AML-193 (cell line): ENCODE results near the gene TEX19.
"Not testable (repeated sequence)": the region's sequence is repeated elsewhere in the genome, so short reads cannot be mapped to it uniquely, and the experiment has no call there.

Experiments used
- DNase-seq, 2 experiments: peaks; one replicate each; lab custom pipeline; 2025; lab: John Stamatoyannopoulos, UW

Gene TEX19

DNA sequence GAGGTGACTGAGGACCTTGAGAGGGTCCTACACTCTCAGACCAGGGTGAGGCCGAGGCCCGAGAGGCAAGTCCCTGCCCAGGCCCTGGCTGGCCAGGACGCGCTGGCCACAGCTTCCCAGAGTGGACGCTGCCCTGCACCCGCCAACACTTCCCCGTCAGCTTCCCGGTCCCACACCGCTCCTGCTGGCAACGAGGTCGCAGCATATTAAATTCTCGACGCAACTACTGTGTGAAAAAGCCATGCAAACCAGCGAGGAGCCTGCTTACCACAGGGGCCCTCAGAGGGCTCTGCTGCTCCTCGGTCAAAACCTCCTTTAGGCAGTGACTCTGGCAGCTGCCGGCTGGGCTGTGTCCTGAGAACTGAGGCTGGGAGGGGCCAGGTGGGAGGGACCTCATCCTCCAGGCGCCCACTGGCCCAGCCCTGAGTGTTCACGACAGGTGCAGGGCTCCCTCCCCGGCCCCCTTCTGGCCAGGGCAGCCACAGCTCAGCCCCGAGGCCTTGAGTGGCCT, 2.1 kb upstream of the TEX19 start:
- no peak for DNase-seq

DNA sequence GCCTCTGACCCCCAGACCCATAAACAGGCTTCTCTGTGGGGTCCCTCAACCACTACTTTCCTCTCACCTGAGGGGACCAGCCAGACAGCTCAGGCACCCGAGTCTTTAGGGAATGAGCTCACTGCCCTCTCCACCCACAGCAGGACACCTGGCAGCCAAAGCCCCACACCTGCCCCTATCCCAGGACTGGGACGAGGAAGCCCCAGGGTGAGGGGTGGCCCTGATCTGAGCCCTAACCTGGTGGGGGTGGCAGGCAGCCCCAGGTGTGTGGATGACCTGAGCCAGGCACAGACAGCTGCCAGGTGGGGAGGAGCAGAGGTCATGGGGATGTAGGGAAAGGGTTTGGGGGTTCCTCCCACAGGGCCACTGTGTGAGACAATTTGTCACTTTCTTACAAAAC, 1.7 kb upstream of the TEX19 start:
- no peak for DNase-seq

- DNase-seq = not testable (repeated sequence)
Observed at GRCh38 chr17:82359451-82360074, 516 bp downstream of the TEX19 start.

DNA sequence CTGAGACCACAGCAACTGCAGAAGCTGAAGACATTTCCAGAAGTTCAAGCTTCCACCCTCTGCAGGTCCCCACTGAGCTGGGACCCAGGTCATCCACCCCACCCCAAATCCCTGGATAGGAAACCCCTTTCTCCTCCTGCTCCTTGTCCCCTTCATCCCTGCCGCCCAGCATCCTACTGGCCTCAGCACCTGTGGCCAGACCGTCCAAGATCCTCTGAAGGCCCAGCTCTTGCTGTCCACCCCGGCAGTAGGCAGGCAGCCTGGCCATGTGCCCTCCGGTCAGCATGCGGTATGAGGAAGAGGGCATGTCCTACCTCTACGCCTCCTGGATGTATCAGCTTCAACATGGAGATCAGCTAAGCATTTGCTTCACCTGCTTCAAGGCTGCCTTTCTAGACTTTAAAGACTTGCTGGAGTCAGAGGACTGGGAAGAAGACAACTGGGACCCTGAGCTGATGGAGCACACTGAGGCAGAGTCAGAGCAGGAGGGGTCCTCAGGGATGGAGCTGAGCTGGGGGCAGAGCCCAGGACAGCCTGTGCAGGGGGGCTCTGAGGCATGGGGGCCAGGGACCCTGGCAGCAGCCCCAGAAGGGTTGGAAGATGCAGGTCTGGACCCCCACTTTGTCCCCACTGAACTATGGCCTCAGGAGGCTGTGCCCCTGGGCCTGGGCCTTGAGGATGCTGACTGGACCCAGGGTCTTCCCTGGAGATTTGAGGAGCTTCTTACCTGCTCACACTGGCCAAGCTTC, 3.0 kb downstream of the TEX19 start:
- no peak for DNase-seq

DNA sequence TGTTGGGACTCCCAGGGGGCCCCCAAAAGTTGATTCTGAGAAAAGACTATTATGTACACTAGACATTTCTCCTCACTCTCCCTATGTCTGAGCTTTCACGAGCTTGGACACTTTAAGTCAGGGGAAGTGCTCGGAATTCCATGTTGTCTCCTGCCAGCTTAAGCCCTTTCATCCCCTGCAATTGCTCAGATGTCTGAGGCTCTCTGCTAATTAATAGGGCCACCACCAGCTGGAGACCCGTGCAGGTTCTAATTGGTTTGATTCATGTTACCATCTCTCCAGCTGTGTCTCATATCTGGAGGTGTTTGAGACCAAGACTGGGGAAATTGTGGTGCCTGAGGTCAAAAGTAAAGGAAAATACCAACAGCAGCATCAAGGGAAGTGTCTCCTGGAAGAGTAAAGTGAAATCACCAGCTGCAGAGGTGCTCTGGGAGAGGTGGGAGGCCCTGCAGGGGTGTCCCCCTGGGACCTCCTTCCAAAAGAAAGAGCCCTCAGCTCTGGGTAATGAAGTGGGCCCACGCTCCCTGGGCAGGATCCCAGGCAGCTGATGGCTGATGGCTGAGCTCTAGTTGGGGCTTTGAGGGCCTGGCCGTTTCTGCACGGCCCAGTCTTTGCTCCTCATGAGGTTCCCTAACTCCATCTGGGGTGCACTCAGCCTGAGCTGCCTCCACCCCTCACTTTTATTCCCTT, 6.7 kb downstream of the TEX19 start:
- no peak for DNase-seq

- DNase-seq = no peak
Observed at GRCh38 chr17:82366749-82367148, 7.7 kb downstream of the TEX19 start.

DNA sequence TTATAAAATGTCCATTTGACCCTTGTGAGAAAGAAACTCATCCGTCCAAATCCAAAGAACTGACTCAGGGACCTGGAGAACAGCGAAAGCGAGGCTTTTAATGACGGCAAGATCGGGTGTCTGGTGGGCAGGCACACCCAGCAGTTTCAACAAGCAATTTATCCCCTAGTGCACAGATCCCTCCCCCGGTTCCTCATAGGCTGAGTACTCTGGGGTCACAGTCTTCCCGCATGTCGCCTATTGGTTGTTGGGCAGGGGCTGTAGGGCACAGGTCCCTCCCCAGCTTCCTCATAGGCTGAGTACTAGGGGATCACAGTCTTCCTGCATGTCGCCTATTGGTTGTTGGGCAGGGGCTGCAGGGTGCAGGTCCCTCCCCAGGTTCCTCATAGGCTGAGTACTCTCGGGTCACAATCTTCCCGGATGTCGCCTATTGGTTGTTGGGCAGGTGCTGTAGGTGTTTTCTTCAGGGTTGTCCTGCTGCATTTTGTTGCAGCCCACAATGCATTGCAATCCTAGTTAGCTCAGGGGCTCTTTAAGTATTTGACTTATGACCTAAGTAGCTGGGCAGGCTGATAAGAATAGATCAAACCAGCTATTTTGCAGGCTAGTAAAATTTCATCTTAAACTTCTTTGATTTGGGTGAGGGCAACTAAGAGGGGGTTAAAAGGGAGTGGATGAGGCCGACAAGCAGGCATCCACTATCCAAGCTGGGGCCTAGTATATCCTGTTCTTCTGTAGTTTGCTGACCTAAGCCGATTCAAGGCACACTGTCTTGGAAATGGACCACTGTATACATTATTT, 8.9 kb downstream of the TEX19 start:
- no peak for DNase-seq

- no peak for DNase-seq
Observed at GRCh38 chr17:82369211-82369610, 10.2 kb downstream of the TEX19 start.

- DNase-seq = no peak
Observed at GRCh38 chr17:82370471-82371332, 11.7 kb downstream of the TEX19 start.

DNA sequence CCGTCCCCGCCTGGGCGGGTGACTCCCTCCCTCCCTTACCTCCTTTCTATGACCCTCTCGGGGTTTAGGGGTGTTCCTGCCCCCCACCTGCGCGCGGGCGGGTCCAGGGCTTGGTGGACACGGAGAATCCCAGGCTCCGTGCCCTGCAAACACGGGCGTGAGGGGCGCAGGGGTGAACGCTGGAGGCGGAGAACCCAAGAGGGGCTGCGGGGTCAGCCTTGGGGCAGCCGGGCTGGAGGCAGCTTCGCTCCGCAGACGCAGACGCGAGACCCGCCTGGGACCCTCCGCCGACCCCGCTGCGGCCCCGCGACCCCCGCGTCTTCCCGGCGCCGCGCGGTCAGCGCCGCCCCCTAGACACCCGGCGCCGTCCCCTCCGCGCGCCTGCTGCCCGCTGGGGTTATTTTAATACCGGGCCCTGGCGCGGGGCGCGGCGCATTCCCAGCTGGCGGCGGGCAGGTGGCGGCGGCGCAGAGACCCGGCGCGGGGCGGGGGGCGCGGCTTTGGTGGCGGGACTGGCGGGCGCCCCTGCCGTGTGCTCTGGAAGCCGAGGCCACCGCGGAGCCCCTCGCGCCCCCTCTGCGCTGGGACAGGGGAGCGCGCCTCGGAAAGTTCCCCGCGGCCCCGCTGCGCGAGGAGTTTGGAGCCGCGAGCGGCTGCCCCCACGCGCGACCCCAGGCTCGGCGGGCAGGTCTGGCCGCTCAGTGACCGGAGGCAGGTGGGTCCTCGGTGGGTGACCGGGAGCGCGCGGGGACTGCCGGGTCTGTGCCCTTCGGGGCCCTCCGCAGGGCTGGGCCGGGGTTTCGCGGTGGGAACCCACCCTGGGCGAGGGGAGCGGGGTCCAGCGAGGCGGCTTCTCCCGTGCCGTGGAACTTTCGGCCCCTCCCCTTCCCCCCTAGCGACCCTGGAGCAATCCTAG, 12.5 kb downstream of the TEX19 start, which contains the start of gene UTS2R:
UTS2R (plus strand) TSS at position 433 of the 916 bp plus-strand sequence. CDS start 2,560 bp downstream, outside the sequence.
- DNase-seq = no peak

- DNase-seq = no peak
Observed at GRCh38 chr17:82372249-82373071, 13.4 kb downstream of the TEX19 start.

DNA sequence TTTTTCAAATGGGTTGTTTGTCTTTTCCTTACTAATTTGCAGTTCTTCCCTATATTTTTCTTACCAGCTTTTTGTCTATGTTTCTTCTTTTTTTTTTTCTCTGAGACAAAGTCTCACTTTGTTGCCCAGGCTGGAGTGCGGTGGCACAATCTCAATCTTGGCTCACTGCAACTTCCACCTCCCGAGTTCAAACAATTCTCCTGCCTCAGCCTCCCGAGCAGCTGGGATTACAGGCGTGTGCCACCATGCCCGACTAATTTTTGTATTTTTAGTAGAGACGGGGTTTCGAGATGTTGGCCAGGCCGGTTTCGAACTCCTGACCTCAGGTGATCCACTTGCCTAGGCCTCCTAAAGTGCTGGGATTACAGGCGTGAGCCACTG, 14.0 kb downstream of the TEX19 start:
- DNase-seq = not testable (repeated sequence)

DNA sequence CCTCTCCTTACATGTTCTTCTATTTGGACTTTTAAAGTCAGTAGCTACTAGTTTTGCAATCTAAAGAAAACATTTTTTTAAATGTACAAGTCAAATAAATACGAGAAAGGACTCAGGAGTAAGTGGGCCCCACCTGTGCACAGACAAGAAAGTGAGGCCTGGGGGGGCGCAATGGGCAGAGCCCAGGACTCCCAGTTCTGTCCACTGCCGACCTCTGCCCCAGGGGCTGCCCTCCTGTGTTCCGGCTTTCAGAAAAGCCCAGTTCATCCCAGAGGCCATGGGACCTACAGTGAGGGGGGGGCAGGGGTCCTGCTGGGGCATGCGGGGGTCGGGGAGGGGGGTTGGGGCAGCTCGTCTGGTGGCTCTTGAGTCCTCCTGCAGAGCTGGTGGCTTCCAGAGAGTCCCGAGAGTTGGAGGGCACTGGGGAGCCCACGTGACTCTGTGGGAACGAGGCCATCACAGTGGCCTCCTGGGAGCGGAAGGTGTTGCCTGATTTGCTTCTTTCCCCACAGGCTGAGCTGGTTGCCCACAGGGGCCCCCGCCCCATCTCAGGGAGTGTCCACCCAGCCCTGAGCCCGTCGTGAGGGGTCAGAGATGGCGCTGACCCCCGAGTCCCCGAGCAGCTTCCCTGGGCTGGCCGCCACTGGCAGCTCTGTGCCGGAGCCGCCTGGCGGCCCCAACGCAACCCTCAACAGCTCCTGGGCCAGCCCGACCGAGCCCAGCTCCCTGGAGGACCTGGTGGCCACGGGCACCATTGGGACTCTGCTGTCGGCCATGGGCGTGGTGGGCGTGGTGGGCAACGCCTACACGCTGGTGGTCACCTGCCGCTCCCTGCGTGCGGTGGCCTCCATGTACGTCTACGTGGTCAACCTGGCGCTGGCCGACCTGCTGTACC, 14.9 kb downstream of the TEX19 start:
- DNase-seq = no peak

DNA sequence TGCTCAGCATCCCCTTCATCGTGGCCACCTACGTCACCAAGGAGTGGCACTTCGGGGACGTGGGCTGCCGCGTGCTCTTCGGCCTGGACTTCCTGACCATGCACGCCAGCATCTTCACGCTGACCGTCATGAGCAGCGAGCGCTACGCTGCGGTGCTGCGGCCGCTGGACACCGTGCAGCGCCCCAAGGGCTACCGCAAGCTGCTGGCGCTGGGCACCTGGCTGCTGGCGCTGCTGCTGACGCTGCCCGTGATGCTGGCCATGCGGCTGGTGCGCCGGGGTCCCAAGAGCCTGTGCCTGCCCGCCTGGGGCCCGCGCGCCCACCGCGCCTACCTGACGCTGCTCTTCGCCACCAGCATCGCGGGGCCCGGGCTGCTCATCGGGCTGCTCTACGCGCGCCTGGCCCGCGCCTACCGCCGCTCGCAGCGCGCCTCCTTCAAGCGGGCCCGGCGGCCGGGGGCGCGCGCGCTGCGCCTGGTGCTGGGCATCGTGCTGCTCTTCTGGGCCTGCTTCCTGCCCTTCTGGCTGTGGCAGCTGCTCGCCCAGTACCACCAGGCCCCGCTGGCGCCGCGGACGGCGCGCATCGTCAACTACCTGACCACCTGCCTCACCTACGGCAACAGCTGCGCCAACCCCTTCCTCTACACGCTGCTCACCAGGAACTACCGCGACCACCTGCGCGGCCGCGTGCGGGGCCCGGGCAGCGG, 15.7 kb downstream of the TEX19 start:
- no peak for DNase-seq

- DNase-seq = no peak
Observed at GRCh38 chr17:82375359-82376041, 16.5 kb downstream of the TEX19 start.

GRCh38 chr17:82376042-82376730, 17.1 kb downstream of the TEX19 start:
- DNase-seq = no peak
